ENCODE data around the gene CPM.

DNA sequence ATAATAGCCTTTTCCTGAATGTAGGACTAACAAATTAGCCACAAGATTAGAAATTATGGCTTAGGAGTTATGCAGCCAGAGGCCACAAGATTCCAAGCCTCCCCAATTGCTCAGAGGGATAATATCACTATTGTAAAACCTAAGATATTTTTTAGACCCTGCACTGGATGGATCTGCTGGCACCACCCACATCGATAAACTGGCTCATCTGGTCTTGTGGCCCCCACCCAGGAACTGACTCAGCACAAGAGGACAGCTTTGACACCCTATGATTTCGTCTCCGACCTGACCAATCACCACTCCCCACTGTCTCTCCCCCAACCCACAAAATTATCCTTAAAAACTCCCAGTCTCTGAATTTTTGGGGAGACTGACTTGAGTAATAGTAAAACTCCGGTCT, 54.7 kb downstream of the CPM start:
- TF ChIP-seq, protein P1, sequence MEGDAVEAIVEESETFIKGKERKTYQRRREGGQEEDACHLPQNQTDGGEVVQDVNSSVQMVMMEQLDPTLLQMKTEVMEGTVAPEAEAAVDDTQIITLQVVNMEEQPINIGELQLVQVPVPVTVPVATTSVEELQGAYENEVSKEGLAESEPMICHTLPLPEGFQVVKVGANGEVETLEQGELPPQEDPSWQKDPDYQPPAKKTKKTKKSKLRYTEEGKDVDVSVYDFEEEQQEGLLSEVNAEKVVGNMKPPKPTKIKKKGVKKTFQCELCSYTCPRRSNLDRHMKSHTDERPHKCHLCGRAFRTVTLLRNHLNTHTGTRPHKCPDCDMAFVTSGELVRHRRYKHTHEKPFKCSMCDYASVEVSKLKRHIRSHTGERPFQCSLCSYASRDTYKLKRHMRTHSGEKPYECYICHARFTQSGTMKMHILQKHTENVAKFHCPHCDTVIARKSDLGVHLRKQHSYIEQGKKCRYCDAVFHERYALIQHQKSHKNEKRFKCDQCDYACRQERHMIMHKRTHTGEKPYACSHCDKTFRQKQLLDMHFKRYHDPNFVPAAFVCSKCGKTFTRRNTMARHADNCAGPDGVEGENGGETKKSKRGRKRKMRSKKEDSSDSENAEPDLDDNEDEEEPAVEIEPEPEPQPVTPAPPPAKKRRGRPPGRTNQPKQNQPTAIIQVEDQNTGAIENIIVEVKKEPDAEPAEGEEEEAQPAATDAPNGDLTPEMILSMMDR (IDR thresholded peaks at IDR 0.05; ENCODE audit: insufficient read depth, low read length) = no peak
- TF ChIP-seq REST (IDR thresholded peaks at IDR 0.05; ENCODE audit: insufficient replicate concordance, low read depth) (no peak), POLR2AphosphoS5 (IDR thresholded peaks at IDR 0.05; ENCODE audit: low read depth) (no peak)

All from HL-60 (cell line).